ENCODE data around the gene UNC5C. TPM values are rescaled to one million over a fixed set of nuclear protein-coding genes. Genes with fewer than 3 reads are reported as not detected.

The UNC5C gene
- total and polyA plus RNA-seq, 4 donors = 0.27 to 1.2 (median 0.78) TPM

- TF ChIP-seq ATF3 (IDR thresholded peaks at IDR 0.05) (no peak), FOXA2 (IDR thresholded peaks at IDR 0.05) (no peak), EGR1 (IDR thresholded peaks at IDR 0.05; ENCODE audit: low read depth in 2 of 2) (no peak), TAF1 (conservative IDR thresholded peaks at IDR 0.05) (no peak), JUND (IDR thresholded peaks at IDR 0.05) (no peak), GABPA (IDR thresholded peaks at IDR 0.05 in 1 of 2, conservative IDR thresholded peaks at IDR 0.05 in 1 of 2) (no peak), SP1 (IDR thresholded peaks at IDR 0.05) (no peak), HNF4A (conservative IDR thresholded peaks at IDR 0.05) (no peak), HNF4G (IDR thresholded peaks at IDR 0.05) (no peak)
- TF ChIP-seq, protein P1, sequence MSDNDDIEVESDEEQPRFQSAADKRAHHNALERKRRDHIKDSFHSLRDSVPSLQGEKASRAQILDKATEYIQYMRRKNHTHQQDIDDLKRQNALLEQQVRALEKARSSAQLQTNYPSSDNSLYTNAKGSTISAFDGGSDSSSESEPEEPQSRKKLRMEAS (IDR thresholded peaks at IDR 0.05) = no peak
Measured at GRCh38 chr4:95580226-95580625, 31.5 kb upstream of the UNC5C start (continued).

DNA sequence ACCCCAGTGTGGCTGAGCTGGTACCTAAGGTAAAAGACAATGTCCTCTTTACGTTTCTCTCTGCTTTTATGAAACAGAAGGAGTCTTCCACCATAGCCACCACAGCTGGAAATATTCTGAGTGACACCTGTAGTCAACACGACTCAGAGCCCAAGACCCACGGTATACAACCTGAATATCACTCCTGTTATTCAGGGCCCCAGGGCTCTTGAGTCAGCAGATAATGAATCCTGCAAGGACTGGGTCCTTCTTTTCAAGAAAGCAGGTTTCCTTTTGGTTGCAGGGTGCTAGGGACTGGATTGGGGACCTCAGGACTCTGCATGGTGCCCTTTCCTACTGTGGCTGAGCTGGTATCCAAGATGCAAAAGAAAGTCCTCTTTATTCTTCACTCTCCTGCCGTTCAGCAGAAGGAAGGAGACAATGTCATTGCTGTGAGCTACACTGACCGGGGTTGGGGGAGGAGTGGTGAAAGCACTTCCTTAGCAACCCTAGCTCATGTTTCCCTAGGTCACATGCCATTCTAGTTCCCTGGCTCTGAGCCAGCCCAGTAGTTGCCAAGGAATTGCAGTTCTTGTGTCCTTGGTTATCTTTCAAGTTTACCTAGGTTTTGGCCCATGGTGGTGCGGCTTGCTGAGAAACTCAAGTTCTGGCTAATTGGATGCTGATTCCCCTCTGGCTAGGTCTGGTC, 23.7 kb upstream of the UNC5C start:
- Histone ChIP-seq H3K27ac (ENCODE audit: low read depth in 1 of 2, low read length in 2 of 2) (no peak overlapping the region), H3K4me1 (ENCODE audit: control insufficient read depth in 4 of 4, insufficient read depth in 4 of 4, low read length in 3 of 4) (no peaks in the 10 kb centered on the region), H3K4me3 (ENCODE audit: low read depth in 1 of 3, low read length in 3 of 3) (no peak overlapping the region), H3K9ac (ENCODE audit: low read depth in 1 of 2, low read length in 2 of 2) (no peak overlapping the region), H3K36me3 (ENCODE audit: control insufficient read depth in 4 of 4, insufficient read depth in 3 of 4, low read depth in 1 of 4, low read length in 3 of 4) (no peaks in the 10 kb centered on the region), H3K9me3 (ENCODE audit: control insufficient read depth in 4 of 4, low read length in 3 of 4) (peaks cover 0 to 4% (median 2%) of the 10 kb centered on the region in 4 donors), H3K27me3 (ENCODE audit: control insufficient read depth in 4 of 4, insufficient read depth in 4 of 4, low read length in 3 of 4) (no peaks in the 10 kb centered on the region)
- no peak for TF ChIP-seq TAF1 (conservative IDR thresholded peaks at IDR 0.05)
- 48% methylated on average over 6 of the region's 6 CpGs for WGBS
- DNase-seq (ENCODE audit: low spot score) = no peak

DNA sequence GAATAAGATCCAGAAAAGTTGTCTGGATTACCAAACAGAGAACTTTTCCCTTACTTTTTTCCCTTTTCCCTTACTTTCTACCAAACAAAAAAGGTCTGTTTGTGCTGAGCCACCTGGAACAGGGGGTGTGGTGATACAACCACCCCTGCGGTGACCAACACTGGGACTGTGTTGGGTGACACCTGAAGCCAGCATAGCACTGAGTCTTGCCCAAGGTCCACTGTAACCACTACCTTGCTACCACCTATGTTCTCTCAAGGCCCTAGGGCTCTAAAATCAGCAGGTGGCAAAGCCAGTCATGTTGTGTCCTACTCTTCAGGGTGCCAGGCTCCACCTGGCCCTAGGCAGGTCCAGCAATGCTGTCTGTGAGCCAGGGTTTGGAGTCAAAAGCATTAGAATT, 22.8 kb upstream of the UNC5C start:
- no peaks in the 10 kb centered on the region for H3K27me3 ChIP-seq (ENCODE audit: control insufficient read depth in 4 of 4, insufficient read depth in 4 of 4, low read length in 3 of 4)
- no peaks in the 10 kb centered on the region for H3K4me1 ChIP-seq (ENCODE audit: control insufficient read depth in 4 of 4, insufficient read depth in 4 of 4, low read length in 3 of 4)
- 87% methylated on average over 1 of the region's 1 CpG for WGBS
- no peak for TF ChIP-seq FOXA2 (IDR thresholded peaks at IDR 0.05)
- TF ChIP-seq, protein P1 (IDR thresholded peaks at IDR 0.05) = no peak
- no peak overlapping the region for H3K4me3 ChIP-seq (ENCODE audit: low read depth in 1 of 3, low read length in 3 of 3)
- DNase-seq (ENCODE audit: low spot score) = no peak
- H3K36me3 ChIP-seq (ENCODE audit: control insufficient read depth in 4 of 4, insufficient read depth in 3 of 4, low read depth in 1 of 4, low read length in 3 of 4) = no peaks in the 10 kb centered on the region
- peaks cover 0 to 4% (median 2%) of the 10 kb centered on the region in 4 donors for H3K9me3 ChIP-seq (ENCODE audit: control insufficient read depth in 4 of 4, low read length in 3 of 4)
- no peak overlapping the region for H3K9ac ChIP-seq (ENCODE audit: low read depth in 1 of 2, low read length in 2 of 2)
- no peak overlapping the region for H3K27ac ChIP-seq (ENCODE audit: low read depth in 1 of 2, low read length in 2 of 2)

GRCh38 chr4:95563638-95564337, 15.0 kb upstream of the UNC5C start:
- WGBS = 56% methylated on average over 2 of the region's 2 CpGs
- Histone ChIP-seq H3K4me1 (ENCODE audit: control insufficient read depth in 4 of 4, insufficient read depth in 4 of 4, low read length in 3 of 4) (no peaks in the 10 kb centered on the region), H3K27ac (ENCODE audit: low read depth in 1 of 2, low read length in 2 of 2) (no peak overlapping the region), H3K4me3 (ENCODE audit: low read depth in 1 of 3, low read length in 3 of 3) (no peak overlapping the region), H3K9me3 (ENCODE audit: control insufficient read depth in 4 of 4, low read length in 3 of 4) (no peaks in the 10 kb centered on the region), H3K27me3 (ENCODE audit: control insufficient read depth in 4 of 4, insufficient read depth in 4 of 4, low read length in 3 of 4) (peaks cover 0 to 2% (median 0%) of the 10 kb centered on the region in 4 donors), H3K9ac (ENCODE audit: low read depth in 1 of 2, low read length in 2 of 2) (no peak overlapping the region), H3K36me3 (ENCODE audit: control insufficient read depth in 4 of 4, insufficient read depth in 3 of 4, low read depth in 1 of 4, low read length in 3 of 4) (no peaks in the 10 kb centered on the region)
- DNase-seq (ENCODE audit: low spot score) = no peak
- TF ChIP-seq NR2F2 (IDR thresholded peaks at IDR 0.05) = no peak
- no peak for TF ChIP-seq HNF4A (conservative IDR thresholded peaks at IDR 0.05)
- TF ChIP-seq GABPA (IDR thresholded peaks at IDR 0.05 in 1 of 2, conservative IDR thresholded peaks at IDR 0.05 in 1 of 2) = no peak
- TF ChIP-seq ATF3 (IDR thresholded peaks at IDR 0.05) = no peak
- no peak for TF ChIP-seq RXRA (IDR thresholded peaks at IDR 0.05)
- TF ChIP-seq, protein P1 (IDR thresholded peaks at IDR 0.05) = no peak
- TF ChIP-seq TAF1 (conservative IDR thresholded peaks at IDR 0.05) = no peak
- no peak for TF ChIP-seq RAD21 (IDR thresholded peaks at IDR 0.05)
- no peak for TF ChIP-seq EGR1 (IDR thresholded peaks at IDR 0.05; ENCODE audit: low read depth in 2 of 2)
- TF ChIP-seq REST (IDR thresholded peaks at IDR 0.05) = no peak
- no peak for TF ChIP-seq HNF4G (IDR thresholded peaks at IDR 0.05)
- no peak for TF ChIP-seq JUND (IDR thresholded peaks at IDR 0.05)
- TF ChIP-seq, protein P2, sequence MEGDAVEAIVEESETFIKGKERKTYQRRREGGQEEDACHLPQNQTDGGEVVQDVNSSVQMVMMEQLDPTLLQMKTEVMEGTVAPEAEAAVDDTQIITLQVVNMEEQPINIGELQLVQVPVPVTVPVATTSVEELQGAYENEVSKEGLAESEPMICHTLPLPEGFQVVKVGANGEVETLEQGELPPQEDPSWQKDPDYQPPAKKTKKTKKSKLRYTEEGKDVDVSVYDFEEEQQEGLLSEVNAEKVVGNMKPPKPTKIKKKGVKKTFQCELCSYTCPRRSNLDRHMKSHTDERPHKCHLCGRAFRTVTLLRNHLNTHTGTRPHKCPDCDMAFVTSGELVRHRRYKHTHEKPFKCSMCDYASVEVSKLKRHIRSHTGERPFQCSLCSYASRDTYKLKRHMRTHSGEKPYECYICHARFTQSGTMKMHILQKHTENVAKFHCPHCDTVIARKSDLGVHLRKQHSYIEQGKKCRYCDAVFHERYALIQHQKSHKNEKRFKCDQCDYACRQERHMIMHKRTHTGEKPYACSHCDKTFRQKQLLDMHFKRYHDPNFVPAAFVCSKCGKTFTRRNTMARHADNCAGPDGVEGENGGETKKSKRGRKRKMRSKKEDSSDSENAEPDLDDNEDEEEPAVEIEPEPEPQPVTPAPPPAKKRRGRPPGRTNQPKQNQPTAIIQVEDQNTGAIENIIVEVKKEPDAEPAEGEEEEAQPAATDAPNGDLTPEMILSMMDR (IDR thresholded peaks at IDR 0.05; ENCODE audit: low read depth, low read length, missing input control) = no peak
- no peak for TF ChIP-seq SP1 (IDR thresholded peaks at IDR 0.05)
